Spleen (tissue), 11 donors: ENCODE measurements around the gene C3orf18. TPM values are rescaled to one million over a fixed set of nuclear protein-coding genes. Genes with fewer than 3 reads are reported as not detected.

Source experiments
- DNase-seq: peaks from one replicate; pipeline ENCODE4 v3.0.0-alpha.2; 2020
- H3K27ac ChIP-seq, 8 donors: fragments of 200-600 bp; sonication (generic) in 7 of 8; 1 replicate in 4 of 8; 2 replicates in 4 of 8; pipeline versions ENCODE4 v1.5.0 to v1.8.0; 2016 to 2021; ENCODE audit warnings: inconsistent platforms in 4 of 8, mild to moderate bottlenecking in 4 of 8, moderate library complexity in 1 of 8
- H3K27me3 ChIP-seq, 7 donors: fragments of 200-600 bp; sonication (generic) in 6 of 7; replicated peaks in 1 of 7; 1 replicate in 4 of 7; 2 replicates in 3 of 7; pipeline versions ENCODE4 v1.5.0 to v1.8.0; 2016 to 2021; ENCODE audit warnings: inconsistent platforms in 3 of 7, mild to moderate bottlenecking in 1 of 7
- H3K36me3 ChIP-seq, 6 donors: fragments of 200-600 bp; sonication (generic) in 5 of 6; 1 replicate in 4 of 6; 2 replicates in 2 of 6; pipeline versions ENCODE4 v1.5.0 to v1.8.0; 2016 to 2021; ENCODE audit warnings: inconsistent platforms in 2 of 6
- H3K4me1 ChIP-seq, 6 donors: fragments of 200-600 bp; sonication (generic) in 5 of 6; 1 replicate in 3 of 6; 2 replicates in 3 of 6; pipeline versions ENCODE4 v1.5.0 to v1.8.0; 2016 to 2021; ENCODE audit warnings: inconsistent platforms in 3 of 6
- H3K4me3 ChIP-seq, 8 donors: fragments of 200-600 bp; sonication (generic) in 7 of 8; 1 replicate in 4 of 8; 2 replicates in 4 of 8; pipeline versions ENCODE4 v1.5.0 to v1.8.0; 2016 to 2021; ENCODE audit warnings: inconsistent platforms in 4 of 8, mild to moderate bottlenecking in 4 of 8, moderate library complexity in 2 of 8
- H3K9me3 ChIP-seq, 8 donors: fragments of 200-600 bp; sonication (generic) in 7 of 8; 1 replicate in 4 of 8; 2 replicates in 4 of 8; pipeline versions ENCODE4 v1.5.0 to v1.8.0; 2016 to 2021; ENCODE audit warnings: inconsistent platforms in 4 of 8
- POLR2A ChIP-seq, 3 donors: fragments of 450-650 bp; IDR thresholded peaks; one replicate each; pipeline ENCODE4 v1.5.1; 2017; ENCODE audit warnings: antibody characterized with exemption in 3 of 3, mild to moderate bottlenecking in 1 of 3
- POLR2AphosphoS5 ChIP-seq, 3 donors: sonication (generic); formaldehyde crosslinking; IDR thresholded peaks; one replicate each; pipeline ENCODE4 v1.5.1; 2017; ENCODE audit warnings: antibody characterized with exemption in 3 of 3
- WGBS, 5 donors: extraction: QIAGEN DNeasy Blood & Tissue Kit in 3 of 5; methylation state at CpG; one replicate each; pipeline versions ENCODE4 v1.1.5 to v1.1.7; 2013 to 2018; 5-methylcytosine and 5-hydroxymethylcytosine counted together
- intact Hi-C: fragments of 100-400 bp; cut with DNase I; formaldehyde crosslinking; loops from one replicate; pipeline ENCODE4 v1.15.0; 2023; ENCODE audit warnings: low total_unique reads
- polyA plus RNA-seq, 3 donors: library from polyadenylated mRNA; stranded (reverse); fragments of 200-250 nt; gene quantifications; one replicate each; pipeline ENCODE4 v1.2.1, GENCODE V29; 2013
- total RNA-seq, 7 donors: library from RNA; depleted of rRNA in 3 of 7; stranded (reverse); fragments of >200 nt in 3 of 7; fragmentation: NEBNext Ultra II Directional in 4 of 7; extraction: Animal tissue kit (Norgen Biotek cat#: 25700) in 4 of 7; gene quantifications; one replicate each; pipeline versions ENCODE4 v1.1.0 to v1.2.1, GENCODE V29; 2016 to 2021
- TF ChIP-seq, protein P1 (sequence below), 11 experiments: fragments of 200-600 bp in 7 of 11; fragments of 450-650 bp in 4 of 11; sonication (generic) in 4 of 11; IDR thresholded peaks in 8 of 11; conservative IDR thresholded peaks in 3 of 11; 1 replicate in 7 of 11; 2 replicates in 4 of 11; pipeline versions ENCODE4 v1.4.0 to v1.8.0; 2016 to 2021; ENCODE audit warnings: antibody characterized with exemption in 11 of 11, inconsistent platforms in 4 of 11, mild to moderate bottlenecking in 1 of 11
- donor health status: healthy with polysubstance abuse.
- donor health status: DM: no; HTN: no; CAD: no; lungs with moderate emphysema.
- donor health status: DM: no; HTN: no; CAD: no.
- donor health status: Bipolar disorder and iron deficiency.
- donor health status: healthy.
- donor health status: DM: no; HTN: no; CAD: no.
- donor health status: DM: yes; HTN: yes; CAD: no.

Gene C3orf18
- total and polyA plus RNA-seq, 10 donors: 2.3 to 12.2 (median 5.1) TPM

DNA sequence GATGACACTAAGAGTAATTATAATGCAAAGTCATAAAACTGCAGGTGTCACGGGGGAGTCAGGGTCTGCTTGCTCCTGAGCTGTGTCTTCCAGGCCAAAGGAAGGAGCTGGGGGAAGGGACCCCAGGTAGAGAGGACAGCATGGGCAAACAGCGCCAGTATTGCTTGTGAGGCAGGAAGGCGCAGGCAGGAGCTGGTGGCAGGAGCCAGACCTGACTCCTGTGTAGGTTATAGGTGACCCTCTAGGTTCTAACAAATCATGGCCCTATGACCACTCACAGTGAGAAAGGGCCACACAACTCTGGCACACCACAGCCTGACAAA lies 42.2 kb upstream of the C3orf18 start:
- Histone ChIP-seq H3K4me1 (peaks cover 37 to 95% (median 88%) of the 10 kb centered on the region in 6 donors), H3K9me3 (no peaks in the 10 kb centered on the region), H3K27ac (peak overlapping the region in 6 of 8 donors; percentile 29 to 93 (median 89)), H3K36me3 (peaks cover 0 to 40% (median 28%) of the 10 kb centered on the region in 6 donors), H3K4me3 (peak overlapping the region in 7 of 8 donors; percentile 63 to 85 (median 70)), H3K27me3 (no peaks in the 10 kb centered on the region)
- no peak for DNase-seq
- no peak for TF ChIP-seq POLR2A (IDR thresholded peaks at IDR 0.05)
- intact Hi-C loops: no loop called here
- 62 to 84% (median 74%) methylated on average over 3 of the region's 3 CpGs for WGBS, 5 donors

GRCh38 chr3:50609071-50609762 lies 41.7 kb upstream of the C3orf18 start:
- intact Hi-C loops: no loop called here
- no peak for DNase-seq
- Histone ChIP-seq H3K4me1 (peaks cover 41 to 97% (median 93%) of the 10 kb centered on the region in 6 donors), H3K9me3 (no peaks in the 10 kb centered on the region), H3K4me3 (peak overlapping the region in 7 of 8 donors; percentile 63 to 85 (median 70)), H3K27me3 (no peaks in the 10 kb centered on the region), H3K36me3 (peaks cover 0 to 45% (median 30%) of the 10 kb centered on the region in 6 donors), H3K27ac (peak overlapping the region in 7 of 8 donors; percentile 22 to 93 (median 87))
- no peak for TF ChIP-seq POLR2AphosphoS5 (IDR thresholded peaks at IDR 0.05)
- no peak for TF ChIP-seq POLR2A (IDR thresholded peaks at IDR 0.05)
- TF ChIP-seq, protein P1, sequence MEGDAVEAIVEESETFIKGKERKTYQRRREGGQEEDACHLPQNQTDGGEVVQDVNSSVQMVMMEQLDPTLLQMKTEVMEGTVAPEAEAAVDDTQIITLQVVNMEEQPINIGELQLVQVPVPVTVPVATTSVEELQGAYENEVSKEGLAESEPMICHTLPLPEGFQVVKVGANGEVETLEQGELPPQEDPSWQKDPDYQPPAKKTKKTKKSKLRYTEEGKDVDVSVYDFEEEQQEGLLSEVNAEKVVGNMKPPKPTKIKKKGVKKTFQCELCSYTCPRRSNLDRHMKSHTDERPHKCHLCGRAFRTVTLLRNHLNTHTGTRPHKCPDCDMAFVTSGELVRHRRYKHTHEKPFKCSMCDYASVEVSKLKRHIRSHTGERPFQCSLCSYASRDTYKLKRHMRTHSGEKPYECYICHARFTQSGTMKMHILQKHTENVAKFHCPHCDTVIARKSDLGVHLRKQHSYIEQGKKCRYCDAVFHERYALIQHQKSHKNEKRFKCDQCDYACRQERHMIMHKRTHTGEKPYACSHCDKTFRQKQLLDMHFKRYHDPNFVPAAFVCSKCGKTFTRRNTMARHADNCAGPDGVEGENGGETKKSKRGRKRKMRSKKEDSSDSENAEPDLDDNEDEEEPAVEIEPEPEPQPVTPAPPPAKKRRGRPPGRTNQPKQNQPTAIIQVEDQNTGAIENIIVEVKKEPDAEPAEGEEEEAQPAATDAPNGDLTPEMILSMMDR (IDR thresholded peaks at IDR 0.05 in 8 of 11, conservative IDR thresholded peaks at IDR 0.05 in 3 of 11): no peak
- WGBS, 5 donors: 44 to 71% (median 64%) methylated on average over 4 to 5 of the region's 5 CpGs

DNA sequence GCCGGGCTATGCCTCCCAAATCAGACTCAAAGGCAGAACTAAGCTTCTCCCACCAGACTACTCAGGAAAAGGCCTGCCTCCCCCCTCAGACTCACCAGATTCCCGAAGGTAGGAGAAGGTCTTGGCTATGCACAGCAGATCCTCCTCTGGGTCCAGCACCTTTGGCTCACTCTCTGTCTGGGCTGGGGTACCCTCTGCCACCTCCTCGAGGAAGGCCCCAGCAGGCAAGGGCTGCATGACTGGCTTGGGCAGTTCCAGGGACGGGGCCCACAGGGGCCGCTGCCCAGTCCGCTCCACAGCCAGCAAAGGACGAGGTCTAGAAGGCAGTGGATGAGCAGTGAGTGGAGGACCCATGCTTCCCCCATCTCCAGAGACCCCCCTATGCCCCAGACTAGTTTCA lies 40.7 kb upstream of the C3orf18 start:
- H3K27me3 ChIP-seq: no peaks in the 10 kb centered on the region
- H3K27ac ChIP-seq: peak overlapping the region in 4 of 8 donors; percentile 1 to 93 (median 92)
- H3K9me3 ChIP-seq: no peaks in the 10 kb centered on the region
- H3K4me1 ChIP-seq: peaks cover 35 to 97% (median 92%) of the 10 kb centered on the region in 6 donors
- no peak for DNase-seq
- intact Hi-C loops: no loop called here
- peak overlapping the region in 5 of 8 donors; percentile 20 to 79 (median 70) for H3K4me3 ChIP-seq
- TF ChIP-seq POLR2A (IDR thresholded peaks at IDR 0.05) (no peak), POLR2AphosphoS5 (IDR thresholded peaks at IDR 0.05) (no peak)
- TF ChIP-seq, protein P1 (IDR thresholded peaks at IDR 0.05 in 8 of 11, conservative IDR thresholded peaks at IDR 0.05 in 3 of 11): no peak
- H3K36me3 ChIP-seq: peaks cover 0 to 53% (median 32%) of the 10 kb centered on the region in 6 donors
- 72 to 88% (median 83%) methylated on average over 3 to 7 of the region's 7 CpGs for WGBS, 5 donors

DNA sequence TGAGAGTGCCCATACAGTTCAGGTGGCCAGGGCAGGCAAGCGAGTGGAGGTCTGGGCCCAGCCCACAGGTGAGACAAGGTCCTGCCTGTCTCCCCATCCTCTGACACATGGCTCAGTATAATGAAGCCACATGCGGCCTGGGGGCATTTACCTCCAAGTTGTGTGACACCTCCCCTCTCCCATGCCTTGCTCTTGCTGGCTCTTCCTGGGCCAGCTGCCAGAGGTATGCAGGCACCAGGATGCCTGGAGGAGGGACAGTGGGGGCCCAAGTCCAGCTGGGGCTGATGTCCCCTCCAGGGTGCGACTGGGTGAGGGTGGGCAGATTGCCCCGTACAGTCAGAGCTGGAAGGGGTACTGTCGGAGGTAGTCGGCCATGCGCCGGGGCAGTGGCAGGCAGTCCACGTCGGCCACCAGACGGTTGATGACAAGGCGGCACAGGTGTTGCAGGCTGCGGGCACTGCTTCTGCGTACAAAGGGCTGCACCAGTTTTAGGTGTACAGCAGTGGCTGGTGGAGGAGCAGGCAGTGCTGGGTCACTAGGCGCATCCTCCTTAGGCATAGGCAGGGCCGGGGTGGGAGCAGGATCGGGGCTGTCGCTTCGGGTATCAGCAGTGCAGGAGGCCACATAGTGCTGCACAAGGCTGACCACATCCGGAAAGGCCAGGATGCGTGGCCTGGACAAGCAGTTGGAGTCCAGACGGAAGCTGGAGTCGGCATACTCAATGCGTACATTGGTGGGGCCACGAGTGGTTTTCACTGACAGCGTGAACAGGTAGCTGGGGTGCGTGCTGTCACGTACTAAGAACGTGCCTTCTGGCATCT lies 39.9 kb upstream of the C3orf18 start:
- no peak for DNase-seq
- Histone ChIP-seq H3K36me3 (peaks cover 0 to 58% (median 32%) of the 10 kb centered on the region in 6 donors), H3K4me3 (peak overlapping the region in 7 of 8 donors; percentile 2 to 79 (median 66)), H3K4me1 (peaks cover 34 to 97% (median 93%) of the 10 kb centered on the region in 6 donors), H3K9me3 (no peaks in the 10 kb centered on the region), H3K27ac (peak overlapping the region in 5 of 8 donors; percentile 4 to 93 (median 91)), H3K27me3 (no peaks in the 10 kb centered on the region)
- 84 to 88% (median 87%) methylated on average over 29 of the region's 29 CpGs for WGBS, 5 donors
- intact Hi-C loops: no loop called here
- TF ChIP-seq POLR2A (IDR thresholded peaks at IDR 0.05): no peak
- TF ChIP-seq POLR2AphosphoS5 (IDR thresholded peaks at IDR 0.05): peak in 1 of 3 donors; percentile 39
